WTC11 (cell line): ENCODE measurements around the gene BPTF. TPM values are rescaled to one million over a fixed set of nuclear protein-coding genes. Genes with fewer than 3 reads are reported as not detected.
"Not testable (repeated sequence)": the region's sequence is repeated elsewhere in the genome, so short reads cannot be mapped to it uniquely, and the experiment has no call there.

ENCODE experiments used
- ATAC-seq: fragments of 200-7000 bp; cut with Tn5 transposase; 2 replicates; pipeline ENCODE4 v1.10.0; 2021; ENCODE audit warnings: mild to moderate bottlenecking, moderate library complexity
- CTCF ChIA-PET: fragments of 300-600 bp; sonication (Branson Sonifier 250); formaldehyde crosslinking; loops from one replicate; lab custom pipeline; 2021; ENCODE audit warnings: antibody characterized with exemption; lab: Charles Lee
- POLR2A ChIA-PET: fragments of 350-600 bp; sonication (Branson Sonifier 250); formaldehyde crosslinking; loops from one replicate; lab custom pipeline; 2021; ENCODE audit warnings: antibody characterized with exemption; lab: Charles Lee
- DNase-seq: peaks from one replicate; pipeline ENCODE4 v3.0.0; 2021; ENCODE audit warnings: low spot score
- H3K27ac Mint-ChIP-seq: 2 replicates; pipeline ENCODE4 v1.8.0; 2021; ENCODE audit warnings: mixed read lengths
- H3K27me3 Mint-ChIP-seq: 2 replicates; pipeline ENCODE4 v1.8.0; 2021; ENCODE audit warnings: low read depth, mild to moderate bottlenecking, moderate library complexity, mixed read lengths
- H3K36me3 Mint-ChIP-seq: 2 replicates; pipeline ENCODE4 v1.8.0; 2021; ENCODE audit warnings: mixed read lengths
- H3K4me1 Mint-ChIP-seq: 2 replicates; pipeline ENCODE4 v1.8.0; 2022; ENCODE audit warnings: mixed read lengths
- H3K4me3 Mint-ChIP-seq: 2 replicates; pipeline ENCODE4 v1.8.0; 2021; ENCODE audit warnings: mild to moderate bottlenecking, moderate library complexity, mixed read lengths
- H3K9me3 Mint-ChIP-seq: 2 replicates; pipeline ENCODE4 v1.8.0; 2021; ENCODE audit warnings: mixed read lengths
- CDX4 ChIP-seq: fragments of 250-450 bp; sonication (Bioruptor Pico); IDR thresholded peaks from 2 replicates; pipeline ENCODE4 v1.9.0; 2021; ENCODE audit warnings: moderate library complexity, mild to moderate bottlenecking, inconsistent platforms, borderline replicate concordance
- CREM ChIP-seq: sonication (generic); formaldehyde crosslinking; IDR thresholded peaks from 2 replicates; pipeline ENCODE4 v1.8.1; 2022; ENCODE audit warnings: mild to moderate bottlenecking, missing genetic modification reagents, moderate library complexity
- E2F1 ChIP-seq: sonication (generic); formaldehyde crosslinking; IDR thresholded peaks from 2 replicates; pipeline ENCODE4 v1.8.0; 2022; ENCODE audit warnings: mild to moderate bottlenecking, missing genetic modification reagents
- E2F4 ChIP-seq: sonication (generic); formaldehyde crosslinking; IDR thresholded peaks from 2 replicates; pipeline ENCODE4 v1.8.1; 2022; ENCODE audit warnings: low read depth, mild to moderate bottlenecking, moderate library complexity, missing genetic modification reagents, borderline replicate concordance
- FOXJ3 ChIP-seq: sonication (generic); formaldehyde crosslinking; IDR thresholded peaks from 2 replicates; pipeline ENCODE4 v1.9.0; 2021; ENCODE audit warnings: missing genetic modification reagents, mild to moderate bottlenecking, borderline replicate concordance
- FOXP1 ChIP-seq: sonication (generic); formaldehyde crosslinking; IDR thresholded peaks from 2 replicates; pipeline ENCODE4 v1.8.0; 2022; ENCODE audit warnings: missing genetic modification reagents, mild to moderate bottlenecking, moderate library complexity, borderline replicate concordance
- GTF2I ChIP-seq: fragments of 250-450 bp; sonication (Bioruptor Pico); conservative IDR thresholded peaks from 2 replicates; pipeline ENCODE4 v1.4.0; 2021; ENCODE audit warnings: mild to moderate bottlenecking
- HMGA2 ChIP-seq: fragments of 250-450 bp; sonication (Bioruptor Pico); IDR thresholded peaks from 2 replicates; pipeline ENCODE4 v1.4.0; 2021; ENCODE audit warnings: mild to moderate bottlenecking, moderate library complexity
- JUN ChIP-seq: sonication (generic); formaldehyde crosslinking; IDR thresholded peaks from 2 replicates; pipeline ENCODE4 v1.8.0; 2023; ENCODE audit warnings: mild to moderate bottlenecking, missing genetic modification reagents
- KAT7 ChIP-seq: sonication (generic); formaldehyde crosslinking; IDR thresholded peaks from 2 replicates; pipeline ENCODE4 v1.8.1; 2023; ENCODE audit warnings: missing genetic modification reagents, mild to moderate bottlenecking, borderline replicate concordance
- MAX ChIP-seq: sonication (generic); formaldehyde crosslinking; IDR thresholded peaks from 2 replicates; pipeline ENCODE4 v1.8.0; 2022; ENCODE audit warnings: mild to moderate bottlenecking, missing genetic modification reagents
- NFYB ChIP-seq: sonication (generic); formaldehyde crosslinking; conservative IDR thresholded peaks from 2 replicates; pipeline ENCODE4 v1.8.0; 2022; ENCODE audit warnings: low read depth, missing genetic modification reagents
- NR1H2 ChIP-seq: sonication (generic); formaldehyde crosslinking; IDR thresholded peaks from 2 replicates; pipeline ENCODE4 v1.9.0; 2021; ENCODE audit warnings: mild to moderate bottlenecking, moderate library complexity, missing genetic modification reagents
- PREB ChIP-seq: sonication (generic); formaldehyde crosslinking; IDR thresholded peaks from 2 replicates; pipeline ENCODE4 v1.8.1; 2022; ENCODE audit warnings: mild to moderate bottlenecking, missing genetic modification reagents, moderate library complexity, borderline replicate concordance
- RORB ChIP-seq: fragments of 250-450 bp; sonication (Bioruptor Pico); IDR thresholded peaks from 2 replicates; pipeline ENCODE4 v1.9.0; 2021; ENCODE audit warnings: mild to moderate bottlenecking
- USF2 ChIP-seq: sonication (generic); formaldehyde crosslinking; IDR thresholded peaks from 2 replicates; pipeline ENCODE4 v1.8.1; 2023; ENCODE audit warnings: mild to moderate bottlenecking, missing genetic modification reagents, moderate library complexity
- ZBTB43 ChIP-seq: sonication (generic); formaldehyde crosslinking; IDR thresholded peaks from 2 replicates; pipeline ENCODE4 v1.8.1; 2023; ENCODE audit warnings: mild to moderate bottlenecking, missing genetic modification reagents
- ZNF138 ChIP-seq: sonication (generic); formaldehyde crosslinking; conservative IDR thresholded peaks from 2 replicates; pipeline ENCODE4 v1.8.1; 2022; ENCODE audit warnings: mild to moderate bottlenecking, moderate library complexity, missing genetic modification reagents
- ZNF219 ChIP-seq: sonication (generic); formaldehyde crosslinking; IDR thresholded peaks from 2 replicates; pipeline ENCODE4 v1.8.0; 2023; ENCODE audit warnings: missing genetic modification reagents, mild to moderate bottlenecking, borderline replicate concordance
- ZNF317 ChIP-seq: sonication (generic); formaldehyde crosslinking; IDR thresholded peaks from 2 replicates; pipeline ENCODE4 v1.8.1; 2023; ENCODE audit warnings: low read depth, mild to moderate bottlenecking, moderate library complexity, missing genetic modification reagents, borderline replicate concordance
- ZNF396 ChIP-seq: fragments of 250-450 bp; sonication (Bioruptor Pico); IDR thresholded peaks from 2 replicates; pipeline ENCODE4 v1.8.0; 2021; ENCODE audit warnings: mild to moderate bottlenecking, moderate library complexity, borderline replicate concordance
- ZNF512 ChIP-seq: sonication (generic); formaldehyde crosslinking; IDR thresholded peaks from 2 replicates; pipeline ENCODE4 v1.8.1; 2022; ENCODE audit warnings: missing genetic modification reagents, borderline replicate concordance
- total RNA-seq: library from RNA; stranded (reverse); gene quantifications from 3 replicates; pipeline ENCODE4 v1.2.3, GENCODE V29; 2021

BPTF gene
- total RNA-seq, 1 experiment from 2014 or later: 178 TPM

- CTCF ChIA-PET: interaction anchor here (0.6 kb wide), 1 partner anchor 799 kb away, joined by 4 read pairs; no protein-coding TSS in a partner anchor
- H3K27me3 Mint-ChIP-seq: no peaks in the 10 kb centered on the region
- H3K27ac Mint-ChIP-seq: no peak overlapping the region
- H3K4me1 Mint-ChIP-seq: no peaks in the 10 kb centered on the region
- H3K4me3 Mint-ChIP-seq: no peak overlapping the region
- POLR2A ChIA-PET: no interaction called here
- peaks cover 77% of the 10 kb centered on the region for H3K36me3 Mint-ChIP-seq
- no peaks in the 10 kb centered on the region for H3K9me3 Mint-ChIP-seq
- DNase-seq (no peak), ATAC-seq (no peak)
- TF ChIP-seq CREM (CRISPR knock-in tag) (no peak), KAT7 (CRISPR knock-in tag) (no peak)
These were observed 125.6 kb downstream of the BPTF start for GRCh38 chr17:67950945-67951344.

GRCh38 chr17:67959510-67959909 is 134.2 kb downstream of the BPTF start:
- Mint-ChIP-seq H3K27me3 (no peaks in the 10 kb centered on the region), H3K36me3 (peaks cover 47% of the 10 kb centered on the region), H3K4me1 (peaks cover 11% of the 10 kb centered on the region), H3K27ac (peak overlapping the region; percentile 86), H3K4me3 (no peak overlapping the region), H3K9me3 (no peaks in the 10 kb centered on the region)
- peak; percentile 25 for DNase-seq
- peak; percentile 70 for ATAC-seq
- ChIA-PET CTCF (interaction anchor here (0.6 to 1.7 kb wide), 9 partner anchors 15 to 584 kb away, joined by 3 to 11 read pairs (median 4); no protein-coding TSS in a partner anchor), POLR2A (interaction anchor here (0.6 to 1.3 kb wide), 4 partner anchors 15 to 128 kb away, joined by 3 to 5 read pairs (median 3); partner anchors contain the start of gene KPNA2)
- TF ChIP-seq E2F4 (CRISPR knock-in tag) (no peak), PREB (CRISPR knock-in tag) (no peak), ZNF138 (CRISPR knock-in tag) (no peak), ZBTB43 (CRISPR knock-in tag) (no peak), E2F1 (CRISPR knock-in tag) (no peak), ZNF512 (CRISPR knock-in tag) (no peak), HMGA2 (no peak), GTF2I (CRISPR knock-in tag) (no peak), RORB (CRISPR knock-in tag) (no peak), CDX4 (CRISPR knock-in tag) (no peak), ZNF317 (no peak), ZNF219 (CRISPR knock-in tag) (no peak), NR1H2 (no peak), ZNF396 (no peak), FOXJ3 (CRISPR knock-in tag) (no peak), JUN (CRISPR knock-in tag) (no peak), MAX (CRISPR knock-in tag) (no peak), USF2 (CRISPR knock-in tag) (no peak), FOXP1 (CRISPR knock-in tag) (no peak), NFYB (CRISPR knock-in tag) (no peak)

- peaks cover 11% of the 10 kb centered on the region for H3K4me1 Mint-ChIP-seq
- not testable (repeated sequence) for ATAC-seq, H3K4me3 Mint-ChIP-seq, H3K27me3 Mint-ChIP-seq, DNase-seq, H3K9me3 Mint-ChIP-seq, H3K27ac Mint-ChIP-seq
- CTCF ChIA-PET: interaction anchor here (0.5 to 1.5 kb wide), 3 partner anchors 9 to 68 kb away, joined by 3 to 4 read pairs (median 4); no protein-coding TSS in a partner anchor
- POLR2A ChIA-PET: interaction anchor here (1.3 kb wide), 1 partner anchor 14 kb away, joined by 5 read pairs; no protein-coding TSS in a partner anchor
- H3K36me3 Mint-ChIP-seq: peaks cover 45% of the 10 kb centered on the region
These were observed 135.0 kb downstream of the BPTF start for GRCh38 chr17:67960276-67960675.

GRCh38 chr17:67962156-67962555 is 136.9 kb downstream of the BPTF start:
- POLR2A ChIA-PET, CTCF ChIA-PET, DNase-seq, H3K4me3 Mint-ChIP-seq, H3K9me3 Mint-ChIP-seq, H3K27me3 Mint-ChIP-seq, ATAC-seq: not testable (repeated sequence)
- peaks cover 11% of the 10 kb centered on the region for H3K4me1 Mint-ChIP-seq
- peak overlapping the region; percentile 76 for H3K27ac Mint-ChIP-seq
- H3K36me3 Mint-ChIP-seq: peaks cover 56% of the 10 kb centered on the region
